HG03097 (cell line): ENCODE measurements around the gene CCDC51.

Experiments used
- ATAC-seq: cut with Tn5 transposase; IDR thresholded peaks from one replicate; pipeline ENCODE4 v1.9.1; 2021; ENCODE audit not compliant: unreplicated experiment, low FRiP score

The CCDC51 gene

DNA sequence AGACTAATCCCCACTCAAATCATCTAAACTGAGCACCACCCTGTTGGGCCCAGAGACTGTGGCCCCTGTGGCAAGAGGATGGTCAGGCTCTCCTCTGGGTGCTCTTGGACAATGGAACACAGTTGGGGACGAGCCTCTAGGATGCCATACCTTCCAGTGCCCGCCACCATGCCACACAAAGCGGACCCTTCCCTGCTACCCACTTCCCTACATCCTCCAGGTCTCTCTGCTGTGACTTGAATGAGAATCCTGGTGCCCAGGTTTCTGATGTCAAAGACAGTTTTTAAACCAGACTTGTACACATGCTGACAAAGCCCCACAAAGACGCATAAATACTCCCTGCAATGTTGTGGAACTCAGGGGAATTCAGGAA is 4.7 kb downstream of the CCDC51 start:
- no peak for ATAC-seq

DNA sequence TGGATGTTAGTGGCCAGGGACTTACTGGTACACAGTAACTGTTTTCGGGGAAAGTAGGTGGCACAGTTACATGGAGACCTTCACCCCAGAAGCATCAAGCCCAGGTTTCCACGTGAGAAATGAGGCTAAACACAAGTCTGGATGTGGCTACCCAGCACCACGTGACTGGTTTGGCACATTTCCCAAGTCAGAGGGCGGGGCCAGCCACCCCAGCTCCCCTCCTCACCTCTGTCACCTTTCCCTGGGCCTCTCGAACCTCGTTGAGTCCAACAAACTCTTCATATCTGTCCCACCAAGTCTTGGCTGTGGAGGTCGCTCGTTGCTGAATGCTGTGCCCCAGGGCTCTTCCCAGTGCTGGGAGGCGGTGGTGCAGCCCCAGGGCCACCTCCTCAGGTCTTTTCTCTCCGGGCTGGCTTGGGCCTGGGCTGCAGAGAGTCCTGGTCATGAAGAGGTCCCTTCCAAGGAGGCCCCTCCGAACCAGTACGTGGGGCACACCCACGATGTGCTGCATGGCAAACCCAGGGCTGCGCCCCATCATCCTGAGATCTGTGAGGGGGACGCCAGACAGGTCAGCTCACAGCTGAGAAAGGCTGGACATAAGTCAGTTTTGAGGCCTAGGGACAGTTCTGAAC is 5.2 kb downstream of the CCDC51 start:
- no peak for ATAC-seq

- ATAC-seq = no peak
Measured at GRCh38 chr3:48433472-48434118, 6.3 kb downstream of the CCDC51 start.

- ATAC-seq = no peak
Measured at GRCh38 chr3:48432411-48433371, 7.2 kb downstream of the CCDC51 start.

GRCh38 chr3:48431224-48432029 is 8.5 kb downstream of the CCDC51 start:
- no peak for ATAC-seq

- ATAC-seq = no peak
Measured at GRCh38 chr3:48430708-48431101, 9.2 kb downstream of the CCDC51 start.

DNA sequence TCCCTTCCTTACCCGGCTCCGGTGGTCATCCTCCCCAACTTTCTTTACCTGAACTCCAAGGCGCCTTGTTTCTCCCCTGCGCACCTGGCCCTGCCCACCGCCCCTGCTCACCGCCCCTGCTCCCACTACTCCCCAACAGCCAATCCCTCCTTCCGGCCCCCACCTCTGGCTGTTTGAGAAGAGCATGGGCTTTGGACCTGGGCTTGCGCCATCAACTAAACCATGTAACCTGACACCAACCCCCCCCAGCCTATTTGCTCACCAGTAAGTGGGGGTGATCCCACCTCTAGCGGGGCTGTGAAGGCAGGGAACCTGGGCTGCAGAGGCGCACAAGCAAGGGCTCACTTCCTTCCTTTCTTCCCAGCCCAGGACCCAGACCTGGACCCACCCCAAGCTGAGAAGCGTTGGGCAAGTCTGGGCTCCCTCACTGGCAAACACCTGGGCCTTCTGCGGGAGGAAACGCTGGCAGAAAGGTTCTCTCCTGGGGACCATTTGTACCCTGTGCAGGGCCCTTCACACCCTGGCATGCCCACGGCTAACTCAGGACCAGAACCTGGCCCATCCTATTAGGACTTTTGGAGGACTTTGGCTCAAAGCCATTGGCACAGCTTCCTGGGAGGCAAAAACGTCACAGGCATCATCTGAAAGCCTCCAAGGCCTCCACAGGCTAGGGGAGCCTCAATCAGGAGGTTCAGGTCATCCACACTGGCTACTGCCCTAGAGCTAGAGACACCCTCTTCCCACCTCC is 9.8 kb downstream of the CCDC51 start, which contains the start of gene PLXNB1:
TSS of gene PLXNB1 (minus strand) at position 127 of the 748 bp plus-strand sequence. CDS start 5,475 bp downstream, outside the sequence.
- no peak for ATAC-seq

DNA sequence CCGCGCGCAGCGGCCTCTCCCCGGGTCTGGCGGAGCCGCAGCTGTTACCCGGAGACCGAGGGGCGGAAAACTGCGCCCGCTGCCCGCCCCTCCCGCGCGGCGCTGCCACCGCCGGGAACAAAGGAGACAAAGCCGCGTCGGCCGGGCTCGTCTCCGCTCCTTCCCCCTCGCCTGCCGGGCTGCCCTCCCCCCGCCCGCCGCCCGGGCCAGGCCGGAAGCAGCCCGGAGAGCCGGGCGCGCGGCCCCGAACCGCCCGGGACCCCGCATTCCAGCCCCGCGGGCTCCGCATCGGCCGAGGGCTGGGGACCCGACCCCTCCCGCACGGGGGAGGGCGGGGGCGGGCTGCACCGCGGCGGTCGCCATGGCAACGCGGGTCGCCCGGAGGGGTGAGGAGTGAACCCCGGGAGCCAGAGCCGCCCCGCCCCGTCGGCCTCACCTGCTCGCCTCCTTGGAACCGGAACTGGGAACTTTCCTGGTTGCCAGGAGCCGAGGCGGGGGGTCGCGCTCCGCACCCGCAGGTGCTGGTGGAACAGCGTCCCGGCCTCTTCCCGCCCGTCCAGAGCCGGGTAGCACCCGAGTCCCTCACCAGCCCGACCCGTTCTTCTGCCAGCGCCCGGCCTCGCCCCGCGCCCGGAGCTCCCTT is 10.5 kb downstream of the CCDC51 start:
- no peak for ATAC-seq

DNA sequence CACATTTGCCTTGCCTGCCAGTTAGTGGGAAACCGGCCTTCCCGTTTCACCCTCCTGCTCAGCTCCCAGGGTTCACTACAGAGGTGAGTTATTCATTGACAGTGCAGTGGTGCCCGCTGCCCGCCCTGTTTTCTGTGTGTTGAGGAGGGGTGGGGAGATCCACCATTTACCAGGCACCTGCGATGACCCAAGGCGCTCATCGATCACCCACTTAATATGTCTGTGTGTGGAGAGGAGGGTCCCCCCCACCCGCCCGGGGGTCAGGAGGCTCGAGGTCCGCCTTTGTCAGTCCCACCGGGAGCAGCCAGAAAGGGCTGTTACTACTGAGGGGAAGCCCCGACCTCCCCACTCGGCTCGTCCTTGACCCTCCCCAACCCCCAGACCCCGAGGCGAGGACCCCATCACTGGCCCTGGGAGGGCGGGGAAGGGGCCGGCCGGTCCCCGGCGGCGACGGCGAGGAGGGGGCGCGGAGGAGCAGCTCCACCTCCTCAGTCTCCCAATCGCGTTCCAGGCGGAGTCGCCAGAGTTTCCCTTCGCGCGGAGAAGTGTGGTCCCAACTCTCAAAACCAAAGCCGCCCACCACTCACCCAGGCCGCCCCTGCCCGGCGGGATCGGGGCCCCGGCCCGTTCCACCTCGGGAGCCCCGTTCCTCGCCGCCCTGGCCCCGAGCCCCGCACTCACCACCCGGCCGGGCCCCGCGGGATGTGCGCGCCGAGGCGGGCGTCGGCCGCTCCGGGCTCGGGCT is 11.2 kb downstream of the CCDC51 start:
- no peak for ATAC-seq

GRCh38 chr3:48428088-48428571 is 11.8 kb downstream of the CCDC51 start:
- no peak for ATAC-seq

DNA sequence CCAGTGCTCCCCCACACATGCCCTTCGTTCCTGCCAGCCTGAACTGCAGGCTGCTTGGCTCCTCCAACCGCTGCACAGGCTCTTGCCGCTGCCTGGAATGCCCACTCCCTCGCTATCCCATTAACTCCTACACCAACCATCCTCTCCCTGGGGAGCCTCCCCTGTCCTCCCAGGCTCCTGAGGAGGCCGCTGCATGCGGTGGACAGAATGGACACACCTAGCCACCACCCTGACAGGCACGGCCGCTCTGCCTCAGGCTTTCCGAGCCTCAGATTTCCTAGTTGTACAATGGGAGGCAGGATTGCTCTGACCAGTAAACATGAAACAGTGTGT is 12.3 kb downstream of the CCDC51 start:
- ATAC-seq = no peak

GRCh38 chr3:48426944-48427629 is 12.8 kb downstream of the CCDC51 start:
- no peak for ATAC-seq

DNA sequence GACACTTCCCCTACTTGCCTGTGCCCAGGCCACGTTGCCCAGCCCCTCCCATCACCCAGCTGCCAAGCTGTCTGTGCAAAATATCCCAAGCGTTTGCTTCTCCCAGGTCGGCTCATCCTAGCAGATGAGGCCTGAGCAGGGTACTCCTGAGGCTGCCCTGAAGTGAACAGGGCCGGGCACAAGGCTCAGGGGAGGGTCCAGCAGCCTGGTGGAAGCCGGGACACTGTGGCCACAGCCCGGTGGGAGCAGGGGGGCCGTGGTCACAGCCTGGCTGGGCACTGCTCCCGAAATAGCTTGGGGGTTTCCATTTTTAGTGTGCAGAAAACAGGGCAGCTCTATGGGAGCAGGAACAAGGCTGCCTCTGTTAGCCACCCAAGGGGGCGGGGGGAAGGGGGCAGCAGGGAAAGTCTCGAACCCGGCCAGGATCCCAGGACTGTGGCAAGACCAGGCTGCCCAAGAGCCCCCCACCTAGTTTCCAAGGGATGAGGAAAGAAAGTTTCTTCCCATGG is 13.5 kb downstream of the CCDC51 start:
- no peak for ATAC-seq

- ATAC-seq = no peak
Measured at GRCh38 chr3:48425281-48425812, 14.6 kb downstream of the CCDC51 start.

DNA sequence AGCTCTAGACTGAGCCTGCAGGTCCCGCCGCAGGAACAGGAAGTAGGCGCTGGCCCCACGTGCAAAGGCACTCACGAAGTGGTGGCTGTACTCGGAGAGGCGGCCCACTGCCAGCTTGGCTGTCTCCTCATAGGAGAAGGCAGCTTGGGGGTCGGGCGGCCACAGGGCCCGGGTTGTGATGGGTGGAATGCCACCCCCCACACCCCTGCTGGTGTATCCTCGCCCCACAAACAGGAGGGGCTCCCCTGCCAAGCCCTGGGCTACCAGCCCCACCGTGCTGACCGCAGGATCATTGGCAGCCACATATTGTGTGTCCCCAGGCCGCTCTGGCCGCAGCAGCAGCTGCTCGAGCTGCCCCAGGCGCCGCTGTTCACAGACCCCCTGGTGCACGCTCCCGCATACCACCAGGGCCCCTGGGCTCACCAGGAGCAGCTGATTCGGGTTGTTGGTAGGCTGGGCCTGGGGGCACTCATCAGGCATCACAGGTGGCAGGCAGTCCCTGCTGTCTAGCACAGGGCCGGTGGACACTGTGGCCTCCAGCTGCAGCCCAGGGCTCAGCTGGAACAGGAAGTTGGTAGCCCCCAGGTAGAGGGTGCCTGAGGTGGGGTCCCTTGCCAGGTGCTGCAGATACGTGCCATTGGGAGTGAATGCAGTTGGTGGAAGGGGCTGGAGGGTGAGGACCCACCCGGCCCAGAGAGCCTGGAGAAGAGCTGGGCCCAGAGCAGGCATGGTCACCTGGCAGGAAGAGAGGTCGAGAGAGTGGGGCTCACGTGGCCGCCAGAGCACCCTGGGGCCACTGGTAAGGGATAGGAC is 15.8 kb downstream of the CCDC51 start:
- no peak for ATAC-seq

DNA sequence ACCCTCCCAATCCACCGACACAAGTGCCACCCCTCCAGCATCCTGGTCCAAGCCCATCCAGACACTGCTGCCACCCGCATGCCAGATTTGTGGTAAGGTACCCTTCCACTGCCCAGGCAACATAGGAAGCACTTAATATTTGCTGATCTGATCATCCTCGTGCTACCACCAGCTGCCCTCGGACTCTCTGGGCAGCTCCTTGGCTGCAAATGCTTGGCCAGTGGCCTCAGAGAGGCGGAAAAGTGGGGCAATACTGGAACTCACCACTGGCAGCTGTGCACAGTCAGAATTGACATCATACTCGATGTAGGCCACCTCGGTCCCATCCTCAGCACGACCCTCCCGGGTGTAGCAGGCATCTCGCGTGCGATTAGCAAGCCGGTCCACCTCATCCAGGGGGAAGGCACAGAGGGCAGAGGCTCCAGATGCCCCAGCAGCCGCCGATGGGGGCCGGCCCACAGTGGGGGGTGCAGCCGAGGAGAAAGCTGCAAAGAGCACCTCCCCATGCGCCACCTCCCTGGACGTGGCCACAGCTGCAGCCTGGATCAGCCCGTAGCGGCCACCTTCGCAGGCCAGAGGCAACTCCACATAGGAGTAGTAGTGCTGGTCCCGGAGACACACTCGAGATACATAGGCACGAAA is 16.6 kb downstream of the CCDC51 start:
- ATAC-seq = no peak
